NCI-H510A (cell line): Measurements from ENCODE around the gene CAMK1D.

ENCODE experiments used
- DNase-seq: peaks from one replicate; lab custom pipeline; 2025; lab: John Stamatoyannopoulos, UW

Gene CAMK1D

DNA sequence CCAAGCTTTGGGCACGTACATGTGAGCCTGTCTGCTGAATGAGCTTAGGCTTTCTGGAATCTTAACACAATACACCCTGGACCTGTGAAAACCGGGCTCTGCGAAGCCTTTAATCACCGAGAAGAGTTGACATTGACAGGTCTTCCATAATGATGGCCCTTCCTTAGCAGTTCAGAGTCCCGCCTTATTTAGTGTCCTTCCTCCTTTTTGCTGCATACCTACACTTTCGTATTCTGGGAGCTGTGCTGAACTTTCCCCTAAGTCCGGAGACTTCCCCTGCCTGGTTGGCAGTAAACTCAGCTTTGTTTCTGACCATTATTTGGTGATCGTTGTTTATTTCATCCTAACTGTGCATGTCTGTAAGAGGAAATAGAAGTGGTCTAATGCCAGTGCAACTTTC is 212.0 kb downstream of the CAMK1D start:
- DNase-seq, result no peak

DNA sequence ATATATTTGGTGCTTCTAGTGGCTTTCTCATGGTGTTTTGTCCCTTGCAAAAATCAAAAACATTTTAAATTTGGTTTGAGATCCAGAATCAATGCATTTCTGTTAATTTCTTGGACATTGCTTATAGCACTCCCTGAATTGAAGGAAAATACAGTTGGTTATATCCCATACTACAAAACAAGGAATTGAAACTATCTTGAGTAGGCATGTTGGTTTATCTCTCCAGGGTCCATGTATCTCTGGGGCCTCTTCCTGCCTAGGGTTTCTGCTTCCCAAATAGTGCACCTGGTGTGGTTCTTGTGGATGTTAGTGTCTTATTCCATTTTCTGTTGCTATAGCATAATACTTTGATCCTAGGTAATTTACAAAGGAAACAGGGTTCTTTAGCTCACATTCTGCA is 212.4 kb downstream of the CAMK1D start:
- no peak for DNase-seq

DNA sequence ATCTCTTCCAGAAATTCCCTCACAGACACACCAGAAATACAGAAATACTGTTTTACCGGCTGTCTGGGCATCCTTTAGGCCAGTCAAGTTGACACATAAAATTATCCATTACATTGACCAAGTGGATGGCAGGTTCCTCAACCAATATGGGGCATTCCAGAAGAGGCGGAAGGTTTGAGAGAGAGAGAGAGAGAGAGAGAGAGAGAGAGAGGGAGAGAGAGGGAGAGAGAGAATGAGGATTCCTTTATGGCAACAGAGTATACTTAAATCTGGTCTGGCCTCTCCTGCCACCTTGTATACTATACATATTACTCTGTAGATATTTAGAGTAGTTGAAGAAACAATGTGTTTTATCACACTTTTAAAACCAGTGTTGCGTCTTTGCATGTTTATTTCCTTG is 214.1 kb downstream of the CAMK1D start:
- DNase-seq, result no peak

DNA sequence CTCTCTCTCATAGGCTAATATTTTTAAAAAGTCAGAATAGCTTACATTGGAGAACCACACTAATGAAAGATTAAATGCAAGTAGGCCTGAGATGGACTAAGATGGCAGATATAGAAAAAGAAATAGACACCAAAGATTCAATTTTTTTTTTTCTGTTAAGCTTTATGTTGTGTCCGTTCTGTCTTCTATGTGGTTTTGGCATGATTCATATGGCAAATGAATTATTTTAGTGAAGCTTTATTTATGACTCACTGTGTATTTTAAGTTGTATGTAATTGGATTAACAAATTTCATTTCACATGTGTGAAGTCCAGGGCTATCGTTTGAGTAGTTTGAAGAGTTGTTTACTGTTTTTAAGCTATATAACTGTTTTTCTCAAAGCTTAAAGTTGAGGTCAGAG is 214.8 kb downstream of the CAMK1D start:
- DNase-seq, result no peak

DNA sequence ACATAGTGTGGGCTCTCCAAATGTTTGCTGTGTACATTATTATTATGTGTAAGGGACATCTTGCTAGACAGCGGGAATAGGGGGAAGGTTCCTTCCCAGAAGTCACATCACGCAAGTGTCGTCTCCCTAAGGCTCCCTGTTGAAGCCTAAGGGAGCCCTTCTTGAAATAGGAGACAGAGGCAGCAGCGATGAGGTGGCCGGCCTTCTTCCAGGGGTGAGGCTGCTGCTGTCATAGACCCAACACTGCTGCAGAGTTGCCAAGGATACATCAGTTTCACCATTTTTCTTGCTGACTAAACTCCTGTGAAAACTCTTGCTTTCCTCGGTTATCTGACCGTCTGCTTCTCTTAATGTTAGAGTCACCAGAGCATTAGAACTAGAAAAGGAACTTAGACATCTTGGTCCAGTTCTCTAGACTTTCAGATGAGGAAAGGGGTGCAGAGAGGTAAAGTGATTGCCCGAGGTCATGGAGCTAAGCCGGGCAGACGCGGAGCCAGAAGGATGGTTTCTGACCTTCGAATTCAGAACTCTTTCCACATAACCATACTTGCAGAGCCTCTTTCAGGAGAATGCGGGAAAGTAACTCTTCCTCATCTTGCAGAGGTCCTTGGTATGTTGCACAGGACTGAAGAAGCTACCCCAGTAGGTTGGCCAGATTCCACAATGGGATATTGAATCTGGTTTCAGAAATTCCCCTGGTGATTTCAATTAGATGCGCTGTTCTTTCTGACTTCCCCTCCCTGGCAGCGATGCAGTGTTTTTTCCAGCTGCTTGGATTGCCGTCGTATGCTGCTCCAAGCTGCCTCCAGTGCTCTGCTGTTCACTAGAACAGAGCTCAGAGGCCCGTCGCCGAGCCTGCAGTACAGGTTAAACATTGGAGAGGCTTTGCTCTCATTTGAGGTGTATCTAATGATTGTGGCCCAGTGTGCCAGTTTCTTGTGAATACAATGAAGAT is 217.1 kb downstream of the CAMK1D start:
- DNase-seq, result no peak

DNA sequence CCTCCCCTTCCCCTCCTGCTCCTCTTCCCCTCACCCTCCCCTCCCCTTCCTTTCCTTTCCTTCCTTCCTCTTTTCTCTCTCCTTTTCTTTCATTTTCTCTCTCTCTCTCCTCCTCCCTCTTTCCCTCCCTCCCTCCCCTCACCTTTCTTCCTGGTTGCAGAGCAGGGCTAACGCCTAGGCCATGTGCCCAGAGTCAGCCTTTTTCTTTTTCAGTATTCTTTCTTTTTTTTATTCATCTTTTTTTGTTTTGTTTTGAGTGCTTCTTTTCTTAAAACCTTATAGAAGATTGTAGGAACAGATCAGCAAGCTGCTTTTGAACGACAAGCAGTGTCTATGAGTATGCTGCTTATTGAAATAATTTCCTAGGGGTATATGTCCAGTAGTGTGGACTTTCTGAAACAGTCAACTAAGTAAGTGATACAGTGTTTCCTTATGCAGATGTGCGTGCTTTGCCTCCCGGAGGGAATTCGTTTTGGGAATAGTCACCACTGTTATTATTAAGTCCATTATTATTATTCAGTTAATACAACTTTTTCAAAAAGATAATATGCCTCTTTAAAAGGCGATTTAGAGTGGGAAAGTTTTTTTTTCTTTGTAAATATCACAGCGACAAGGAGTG is 219.2 kb downstream of the CAMK1D start:
- DNase-seq, result no peak

DNA sequence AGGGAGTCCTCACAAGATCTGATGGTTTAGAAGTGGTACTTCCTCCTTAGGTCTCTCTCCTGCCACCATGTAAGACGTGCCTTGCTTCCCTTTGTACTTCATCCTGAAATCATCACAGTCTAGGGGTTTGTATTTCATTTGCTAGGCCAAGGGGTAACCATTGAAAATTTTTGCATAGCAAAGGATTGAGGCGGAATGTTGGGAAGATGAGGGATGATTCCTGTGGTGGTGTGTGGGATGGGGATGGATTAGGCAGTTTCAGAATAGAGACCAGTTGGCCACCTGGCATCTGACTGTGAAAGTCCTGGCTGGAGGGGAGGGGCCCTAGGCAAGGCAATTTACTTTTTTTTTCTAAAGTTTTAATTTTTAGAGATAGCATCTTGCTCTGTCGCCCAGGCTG is 222.9 kb downstream of the CAMK1D start:
- DNase-seq, result no peak

DNA sequence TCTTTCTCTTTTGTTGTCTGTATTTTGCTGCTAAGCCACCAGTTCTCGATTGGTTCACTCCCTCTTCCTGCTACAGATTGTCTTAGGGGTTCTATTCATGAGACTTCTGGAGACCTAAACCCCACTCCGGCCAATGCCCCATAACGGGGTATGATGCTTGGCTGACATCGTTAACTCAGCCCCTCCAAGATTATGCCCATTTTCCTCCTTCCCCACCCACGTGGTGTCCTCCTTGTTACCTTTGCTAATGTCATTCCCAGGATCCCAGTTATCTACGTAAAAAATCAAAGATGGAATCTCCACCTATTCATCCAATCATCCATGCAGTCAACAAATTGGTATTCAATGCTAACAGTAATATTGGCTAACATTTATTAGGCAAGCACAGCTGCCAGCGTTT is 228.3 kb downstream of the CAMK1D start:
- no peak for DNase-seq

DNA sequence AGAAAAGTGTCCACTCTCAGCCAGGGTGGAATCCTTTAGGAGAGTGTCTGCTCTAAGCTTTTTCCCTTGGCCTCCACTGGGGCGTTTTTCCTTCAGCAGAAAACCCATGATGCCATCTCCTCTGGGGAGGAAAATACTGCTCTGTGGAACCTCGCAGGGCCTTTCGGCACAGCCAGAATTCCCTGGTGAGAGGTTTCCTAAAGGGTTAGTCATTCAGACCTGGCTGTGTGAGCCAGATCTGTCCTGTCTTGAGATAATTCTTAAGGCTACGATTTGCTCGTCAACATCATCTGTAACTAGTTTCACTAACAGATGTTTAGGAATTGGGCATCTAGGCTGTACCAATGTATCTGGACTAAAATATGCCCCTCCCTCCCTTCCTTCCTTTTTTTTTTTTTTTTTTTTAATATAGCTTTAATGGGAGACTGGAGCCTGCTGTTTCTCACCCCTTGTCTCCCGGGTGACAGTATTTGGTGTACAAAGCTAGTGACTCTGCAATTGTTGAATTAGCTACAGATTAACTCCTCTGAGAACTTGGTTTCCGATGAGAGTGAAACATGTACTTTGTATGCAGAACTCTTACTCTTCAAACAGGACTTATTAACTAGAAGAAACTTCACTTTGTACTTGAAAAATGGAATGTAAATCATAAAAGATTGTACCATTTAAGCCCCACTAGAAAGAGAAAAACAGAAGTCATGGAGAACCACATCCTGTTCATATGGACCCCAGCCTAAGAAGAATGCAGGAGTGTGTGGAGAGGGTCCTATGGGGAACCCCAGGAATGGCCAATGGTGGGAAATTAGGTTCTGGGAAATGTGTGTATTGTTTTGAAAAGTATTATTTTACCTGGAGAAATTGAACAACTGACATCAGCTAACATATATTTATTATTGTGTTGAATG is 230.9 kb downstream of the CAMK1D start:
- DNase-seq, result no peak

DNA sequence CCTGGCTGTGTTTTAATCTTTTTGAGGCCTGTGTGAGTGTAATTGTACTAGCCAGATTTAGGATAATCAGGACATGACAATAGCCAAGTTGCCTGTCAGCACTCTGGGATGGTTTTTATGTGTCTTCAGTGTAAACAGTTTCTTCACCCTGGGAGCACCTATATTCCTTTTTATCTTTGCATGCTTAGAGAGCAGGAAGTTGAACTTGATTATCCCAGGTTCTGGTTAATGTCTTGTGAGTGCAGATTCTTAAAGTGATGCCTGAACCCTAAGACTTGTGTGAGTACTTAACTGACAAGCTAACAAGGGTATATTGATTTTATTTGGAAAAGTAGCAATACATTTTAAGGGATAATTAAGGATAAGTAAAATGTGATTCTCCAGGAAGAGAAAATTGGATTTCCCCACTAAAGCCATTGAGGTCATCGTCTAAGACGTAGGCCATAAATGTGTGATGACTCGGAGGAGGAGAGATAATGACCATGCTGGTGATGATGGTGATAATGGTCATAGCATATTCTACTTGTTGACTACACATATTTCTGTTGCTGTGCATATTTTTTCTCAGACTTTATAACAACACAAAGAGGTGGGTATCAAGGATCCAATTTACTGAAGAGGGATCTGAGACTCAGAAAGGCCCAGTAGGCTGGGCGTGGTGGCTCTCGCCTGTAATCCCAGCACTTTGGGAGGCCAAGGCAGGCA is 234.7 kb downstream of the CAMK1D start:
- DNase-seq, result no peak

DNA sequence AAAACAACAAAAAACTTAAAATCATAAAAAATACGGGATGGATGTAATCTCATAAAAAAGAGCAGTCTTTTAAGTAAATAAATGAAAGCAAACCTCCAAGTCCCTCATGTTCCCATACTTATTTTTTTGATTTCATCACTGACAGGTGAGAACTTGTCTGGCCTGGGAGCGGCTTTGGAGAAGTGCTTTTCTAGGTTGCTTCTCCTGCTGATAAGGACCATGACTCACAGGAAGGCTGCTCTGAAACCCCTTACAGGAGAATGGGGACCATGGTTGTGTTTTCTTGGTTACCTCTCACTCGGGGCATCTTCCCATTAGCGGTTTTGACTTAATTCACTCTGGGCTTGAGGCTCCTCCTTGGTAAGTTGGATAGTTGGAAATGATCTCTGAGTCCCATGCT is 237.4 kb downstream of the CAMK1D start:
- no peak for DNase-seq

DNA sequence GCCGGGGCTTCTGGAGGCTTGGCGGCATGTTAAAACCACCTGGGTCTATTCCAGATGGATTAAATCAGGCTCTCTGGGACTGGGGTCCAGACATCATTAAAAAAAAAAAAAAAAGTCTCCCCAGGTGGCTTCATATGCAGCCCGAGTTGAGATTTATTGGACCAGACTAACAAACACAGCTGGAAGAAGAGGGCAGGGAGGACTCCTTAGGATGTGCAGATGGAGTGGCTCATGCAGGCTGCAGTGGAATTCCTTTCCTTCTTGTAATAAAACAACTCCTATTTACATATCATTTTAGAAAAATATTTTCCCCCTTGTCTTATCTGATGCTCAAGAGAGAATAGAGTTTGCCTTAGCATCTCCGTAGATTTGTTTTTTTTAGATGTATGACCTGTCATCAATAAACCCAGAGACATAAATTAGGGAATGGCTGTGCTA is 238.1 kb downstream of the CAMK1D start:
- DNase-seq, result no peak

DNA sequence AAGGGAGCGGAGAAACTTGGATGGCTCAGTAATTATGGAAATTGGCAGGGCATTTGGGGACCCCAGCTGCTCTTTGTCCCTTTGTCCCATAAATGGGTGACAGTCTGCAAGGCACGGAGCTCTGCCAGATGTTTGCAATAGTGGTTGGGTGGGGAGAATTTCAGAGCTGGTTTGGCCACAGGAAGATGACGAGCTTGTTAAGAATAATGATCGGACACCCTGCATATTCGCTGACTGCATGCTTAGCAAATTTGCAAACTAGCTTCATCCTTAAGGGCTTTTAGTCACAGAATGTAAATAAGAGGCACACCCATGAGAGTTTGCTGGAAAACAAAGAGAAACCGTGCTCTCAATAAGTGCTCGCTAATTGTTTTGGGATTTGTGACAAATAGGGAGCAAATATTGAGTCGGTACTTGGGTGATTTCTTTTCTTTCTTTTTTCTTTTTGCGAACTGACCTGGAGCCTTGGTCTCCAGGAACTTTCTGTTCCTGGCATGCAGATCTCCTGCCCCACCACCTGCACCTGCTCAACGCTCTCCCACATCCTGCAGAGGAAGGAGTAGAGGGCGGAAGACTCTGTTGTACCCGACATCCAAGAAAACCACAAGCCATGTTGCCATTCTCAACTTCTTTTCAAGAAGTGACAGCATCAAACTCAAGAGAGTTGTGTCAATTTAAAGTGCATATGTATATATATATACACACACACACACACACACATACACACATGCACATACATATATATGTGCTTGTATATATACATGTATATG is 238.9 kb downstream of the CAMK1D start:
- DNase-seq, result no peak

DNA sequence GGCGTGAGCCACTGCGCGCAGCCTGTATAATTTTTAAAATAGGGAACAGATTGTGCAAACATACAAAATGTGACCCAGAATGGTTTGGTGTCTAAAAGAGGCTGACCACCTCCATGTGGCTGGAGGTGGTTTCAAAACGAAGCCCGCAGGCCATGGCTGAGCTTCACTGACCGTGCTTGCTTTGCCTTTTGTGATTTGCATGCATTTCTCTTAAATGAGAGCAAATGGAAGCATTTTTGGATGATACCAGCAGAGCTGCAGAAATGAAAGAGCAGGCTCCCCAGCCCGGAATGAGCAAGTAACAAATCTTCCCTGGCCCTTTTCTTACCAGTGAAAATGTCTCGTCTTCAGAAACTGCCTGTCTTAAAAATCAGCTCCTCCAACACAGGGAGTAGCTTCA is 239.9 kb downstream of the CAMK1D start:
- DNase-seq, result no peak

DNA sequence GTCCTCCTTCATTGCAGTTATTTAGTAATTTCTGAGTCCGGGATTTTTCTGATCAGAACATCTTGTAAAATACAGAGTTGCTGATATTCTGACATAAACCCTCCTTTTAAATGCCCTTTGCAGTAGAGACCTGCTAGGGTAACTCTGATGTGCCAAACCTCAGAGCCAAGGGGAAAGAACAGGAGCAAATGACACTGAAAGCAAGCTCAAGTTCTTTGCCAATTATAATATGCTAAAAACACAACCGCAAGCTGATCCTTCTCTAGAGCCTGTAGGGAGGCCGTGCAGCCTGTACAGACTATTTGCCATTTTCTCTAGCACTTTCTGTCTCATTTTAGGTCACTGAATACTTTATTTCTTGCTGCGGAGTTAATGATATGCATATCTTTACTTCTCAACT is 240.4 kb downstream of the CAMK1D start:
- no peak for DNase-seq

DNA sequence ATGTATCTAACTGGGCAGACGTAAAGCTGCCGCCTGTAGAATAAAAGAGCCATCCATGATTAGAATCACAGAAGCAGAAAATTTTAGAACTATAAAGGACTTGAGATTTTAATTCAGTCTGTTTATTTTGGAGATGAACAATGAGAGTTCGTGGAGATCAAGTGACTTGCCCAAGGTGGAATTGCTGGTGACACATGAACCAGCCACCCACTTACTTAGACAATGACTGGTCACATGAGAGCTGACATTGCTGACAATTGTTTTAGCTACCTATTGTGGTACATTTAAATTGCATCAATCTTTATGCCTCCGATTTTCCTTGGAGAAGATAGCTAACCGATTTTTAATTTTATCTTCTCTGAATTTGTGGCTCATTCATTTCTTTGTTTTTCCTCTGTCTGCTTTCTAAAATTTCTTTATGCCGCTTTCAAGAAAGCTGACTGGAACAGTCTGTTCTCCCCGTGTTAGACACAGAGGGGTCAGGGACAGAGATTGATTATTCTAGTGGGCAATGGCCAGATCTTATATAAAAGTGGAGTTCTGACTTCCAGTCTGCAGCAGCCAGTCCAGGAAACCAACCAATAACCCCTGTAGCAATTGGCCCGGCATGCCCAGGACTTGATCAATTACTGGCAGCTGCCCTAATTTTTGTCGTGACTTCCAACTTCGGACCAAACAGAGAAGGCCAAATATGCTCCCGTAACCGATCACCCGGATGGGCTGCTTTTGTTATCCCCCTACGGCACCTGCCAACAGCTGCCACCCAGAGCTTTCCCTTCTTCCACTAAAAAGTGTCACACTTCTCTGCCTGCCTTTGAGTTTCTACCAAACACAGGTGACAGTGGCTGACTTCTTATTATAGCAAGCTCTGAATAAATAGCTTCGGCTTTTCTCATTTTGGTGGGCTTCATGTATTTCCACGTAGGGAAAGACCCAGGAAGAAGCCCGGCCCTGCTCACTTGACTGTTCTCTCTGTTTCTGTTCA is 241.6 kb downstream of the CAMK1D start:
- no peak for DNase-seq

DNA sequence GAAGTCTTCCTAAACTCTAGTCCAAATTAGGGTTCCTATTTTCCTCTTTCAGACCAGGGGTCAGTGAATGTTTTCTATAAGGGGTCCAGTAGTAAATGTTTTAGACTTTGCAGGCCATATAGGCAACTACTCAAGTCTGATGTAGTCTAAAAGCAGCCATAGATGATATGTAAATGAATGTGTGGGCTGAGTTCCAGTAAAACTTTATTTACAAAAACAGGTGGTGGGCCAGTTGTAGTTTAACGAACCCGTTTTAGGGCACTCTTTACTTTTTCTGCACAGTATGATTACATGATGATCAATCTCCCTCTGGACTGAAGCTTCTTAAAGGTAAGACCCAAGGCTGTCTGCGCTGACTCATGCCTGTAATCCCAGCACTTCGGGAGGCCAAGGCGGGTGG is 243.6 kb downstream of the CAMK1D start:
- DNase-seq, result no peak

DNA sequence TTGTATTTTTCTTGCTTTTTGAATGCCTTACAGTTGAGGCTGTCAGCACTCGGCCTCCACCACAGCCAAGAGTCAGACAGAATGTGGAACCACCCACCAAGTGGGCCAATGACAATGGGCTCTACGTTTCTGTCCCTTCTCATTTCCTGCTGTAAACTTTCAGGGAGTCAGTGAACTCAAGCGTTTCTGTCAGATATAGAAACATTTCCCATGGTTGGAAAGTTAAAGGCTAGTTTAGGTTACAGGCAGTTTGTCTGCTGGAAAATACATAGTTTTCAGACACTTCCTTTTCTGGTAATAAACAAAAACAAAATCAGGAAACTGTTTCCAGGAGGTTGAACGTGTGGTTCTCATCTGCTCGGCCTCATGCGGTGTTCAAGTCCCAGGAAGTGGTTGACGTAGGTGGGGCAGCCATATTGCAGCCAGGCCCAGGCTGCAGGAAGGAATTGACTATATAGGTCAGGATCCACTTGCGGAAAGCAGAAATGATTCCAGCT is 245.1 kb downstream of the CAMK1D start:
- DNase-seq, result no peak

DNA sequence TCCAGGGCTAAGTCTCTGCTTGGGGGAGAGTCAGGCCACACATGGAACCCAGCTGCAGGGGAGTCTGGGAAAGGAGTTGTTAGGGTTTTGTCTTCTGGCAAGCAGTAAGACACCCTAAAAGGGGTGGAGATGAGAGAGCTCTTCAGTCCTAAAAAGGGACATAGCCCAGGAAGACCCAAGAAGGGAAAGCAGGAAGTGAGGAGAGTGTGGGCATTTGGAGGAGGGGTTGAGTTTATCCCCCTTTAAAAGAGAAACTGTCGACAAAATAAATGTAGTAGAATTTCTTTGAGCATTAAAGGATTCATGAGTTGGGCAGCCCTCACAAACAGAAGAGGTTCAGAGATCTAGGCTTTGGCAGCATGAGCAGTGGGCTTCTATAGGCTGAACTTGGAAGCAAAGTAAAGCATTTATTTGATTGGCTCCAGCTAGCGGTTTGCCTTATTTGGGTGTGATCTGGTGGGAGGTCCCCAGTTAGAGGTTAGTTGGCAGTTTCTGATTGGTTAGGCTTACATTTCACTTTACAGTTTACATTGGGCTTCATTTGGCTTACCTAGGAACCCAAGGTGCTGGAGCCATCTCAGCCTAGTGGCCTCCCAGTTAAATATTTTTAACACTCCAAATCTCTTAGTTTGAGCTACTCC is 246.7 kb downstream of the CAMK1D start:
- DNase-seq, result no peak
